NB4 (cell line): ENCODE results near the gene SIL1.
A peak's percentile ranks its signal among the peaks of the same experiment; 100 is the strongest.

Source experiments
- DNase-seq: peaks from one replicate; pipeline ENCODE4 v3.0.0; 2010; ENCODE audit warnings: low read depth
- H3K4me3 ChIP-seq: one replicate; pipeline ENCODE4 v1.5.1; 2011; ENCODE audit warnings: mild to moderate bottlenecking, low read depth, low read length, moderate library complexity
- CTCF ChIP-seq: IDR thresholded peaks from one replicate; pipeline ENCODE4 v1.5.1; 2012; ENCODE audit warnings: low read depth, low read length
- MAX ChIP-seq: IDR thresholded peaks from 2 replicates; pipeline ENCODE4 v1.6.1; 2011; ENCODE audit warnings: low read depth, low read length
- MYC ChIP-seq: IDR thresholded peaks from 2 replicates; pipeline ENCODE4 v1.6.1; 2011; ENCODE audit warnings: low read depth, low read length
- POLR2A ChIP-seq: IDR thresholded peaks from 2 replicates; pipeline ENCODE4 v1.6.1; 2011; ENCODE audit warnings: mild to moderate bottlenecking; ENCODE audit not compliant: insufficient read length; ENCODE audit errors: extremely low read depth

The SIL1 gene

GRCh38 chr5:139186752-139187326 lies 11.3 kb downstream of the SIL1 start:
- H3K4me3 ChIP-seq: no peak overlapping the region
- no peak for TF ChIP-seq MAX
- no peak for TF ChIP-seq POLR2A
- no peak for TF ChIP-seq MYC
- TF ChIP-seq CTCF: no peak
- no peak for DNase-seq

- DNase-seq: no peak
- no peak for TF ChIP-seq MAX
- TF ChIP-seq CTCF: no peak
- TF ChIP-seq POLR2A: no peak
- no peak for TF ChIP-seq MYC
- no peak overlapping the region for H3K4me3 ChIP-seq
Measured at GRCh38 chr5:139186261-139186660, 11.9 kb downstream of the SIL1 start.

- no peak for TF ChIP-seq POLR2A
- TF ChIP-seq MAX: no peak
- TF ChIP-seq CTCF: no peak
- no peak for TF ChIP-seq MYC
- no peak overlapping the region for H3K4me3 ChIP-seq
- DNase-seq: no peak
Measured at GRCh38 chr5:139185589-139185988, 12.6 kb downstream of the SIL1 start.

- TF ChIP-seq MAX: no peak
- no peak for DNase-seq
- H3K4me3 ChIP-seq: no peak overlapping the region
Measured at GRCh38 chr5:139183502-139183901, 14.7 kb downstream of the SIL1 start.

- no peak overlapping the region for H3K4me3 ChIP-seq
- TF ChIP-seq MYC (no peak), POLR2A (no peak), CTCF (no peak), MAX (no peak)
- no peak for DNase-seq
Measured at GRCh38 chr5:139182528-139183296, 15.5 kb downstream of the SIL1 start.

- H3K4me3 ChIP-seq: no peak overlapping the region
- TF ChIP-seq MYC (no peak), CTCF (no peak), MAX (no peak), POLR2A (no peak)
- peak; percentile 67 for DNase-seq
Measured at GRCh38 chr5:139181835-139182452, 16.2 kb downstream of the SIL1 start.
